OCI-LY3 (cell line): ENCODE data around the gene OBSL1.

Source experiments
- H2AFZ ChIP-seq: fragments of 200-600, 300-600 bp; shearing (Covaris generic); 2 replicates; pipeline ENCODE4 v1.6.0; 2014; ENCODE audit warnings: antibody characterized with exemption, low read depth, low read length
- H3K27ac ChIP-seq: fragments of 200-600, 300-600 bp; sonication (generic); 2 replicates; pipeline ENCODE4 v1.5.1; 2014; ENCODE audit warnings: mild to moderate bottlenecking, low read length, moderate library complexity, mixed read lengths
- H3K27me3 ChIP-seq: fragments of 200-600, 300-600 bp; sonication (generic); 2 replicates; pipeline ENCODE4 v1.6.1; 2014; ENCODE audit warnings: low read depth, low read length, mixed read lengths
- H3K36me3 ChIP-seq: fragments of 200-600, 300-600 bp; sonication (generic); replicated peaks from 2 replicates; pipeline ENCODE3; 2014; ENCODE audit warnings: low read depth, low read length, mixed read lengths
- H3K4me1 ChIP-seq: fragments of 300-600, 200-600 bp; sonication (generic); 2 replicates; pipeline ENCODE4 v1.6.1; 2014; ENCODE audit warnings: low read length, mixed read lengths
- H3K4me2 ChIP-seq: fragments of 200-600, 300-600 bp; sonication (generic); 2 replicates; pipeline ENCODE4 v1.6.1; 2014; ENCODE audit warnings: low read length, mixed read lengths
- H3K4me3 ChIP-seq: fragments of 300-600, 200-600 bp; sonication (generic); 2 replicates; pipeline ENCODE4 v1.5.1; 2014; ENCODE audit warnings: antibody characterized with exemption, mild to moderate bottlenecking, low read length, moderate library complexity
- H3K79me2 ChIP-seq: fragments of 300-600, 200-600 bp; shearing (Covaris generic); 2 replicates; pipeline ENCODE4 v1.6.1; 2014; ENCODE audit warnings: mild to moderate bottlenecking, low read length, mixed read lengths
- H3K9ac ChIP-seq: fragments of 300-600, 200-600 bp; shearing (Covaris generic); 2 replicates; pipeline ENCODE4 v1.6.0; 2014; ENCODE audit warnings: mild to moderate bottlenecking, low read length, moderate library complexity
- H3K9me3 ChIP-seq: fragments of 200-600, 300-600 bp; shearing (Covaris generic); 2 replicates; pipeline ENCODE4 v1.6.1; 2014; ENCODE audit warnings: low read length, mixed read lengths; ENCODE audit not compliant: insufficient read depth
- H4K20me1 ChIP-seq: fragments of 200-600, 300-600 bp; sonication (generic); 2 replicates; pipeline ENCODE4 v1.6.1; 2016; ENCODE audit warnings: low read length, mixed read lengths; ENCODE audit not compliant: insufficient read depth
- EZH2phosphoT487 ChIP-seq: fragments of 200-600 bp; shearing (Covaris generic); IDR thresholded peaks from 2 replicates; pipeline ENCODE4 v1.6.1; 2018; ENCODE audit warnings: antibody characterized with exemption, mixed run types, low read depth
- TF ChIP-seq, protein P1 (sequence below): fragments of 200-600, 300-600 bp; sonication (generic); IDR thresholded peaks from 2 replicates; pipeline ENCODE4 v1.5.1; 2014; ENCODE audit warnings: antibody characterized with exemption, low read length, low read depth

OBSL1 gene

DNA sequence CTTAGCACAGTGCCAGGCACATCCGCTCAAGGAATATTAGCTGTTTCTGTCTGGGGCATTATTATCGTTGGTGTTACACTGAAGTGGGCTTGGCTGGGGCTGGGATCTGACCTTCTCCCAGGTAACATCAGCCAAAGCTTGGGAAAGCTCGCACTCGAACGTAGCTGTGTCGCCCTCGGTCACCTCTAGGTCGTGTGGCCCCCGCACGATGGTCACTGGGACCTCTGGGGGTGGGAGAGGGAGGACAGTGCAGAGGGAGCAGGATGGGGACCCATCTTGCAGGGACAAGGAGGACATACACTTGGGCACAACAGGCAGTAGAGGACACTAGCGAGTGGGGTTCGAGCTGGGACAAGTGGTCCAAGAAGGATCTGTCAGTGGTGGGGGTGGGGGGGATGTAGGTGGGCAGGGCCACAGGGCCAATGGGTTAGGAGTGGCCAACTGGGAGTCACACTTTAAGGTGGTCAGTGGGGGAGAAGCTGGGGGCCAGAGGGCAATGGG is 17.8 kb downstream of the OBSL1 start:
- TF ChIP-seq EZH2phosphoT487, result no peak
- TF ChIP-seq, protein P1, sequence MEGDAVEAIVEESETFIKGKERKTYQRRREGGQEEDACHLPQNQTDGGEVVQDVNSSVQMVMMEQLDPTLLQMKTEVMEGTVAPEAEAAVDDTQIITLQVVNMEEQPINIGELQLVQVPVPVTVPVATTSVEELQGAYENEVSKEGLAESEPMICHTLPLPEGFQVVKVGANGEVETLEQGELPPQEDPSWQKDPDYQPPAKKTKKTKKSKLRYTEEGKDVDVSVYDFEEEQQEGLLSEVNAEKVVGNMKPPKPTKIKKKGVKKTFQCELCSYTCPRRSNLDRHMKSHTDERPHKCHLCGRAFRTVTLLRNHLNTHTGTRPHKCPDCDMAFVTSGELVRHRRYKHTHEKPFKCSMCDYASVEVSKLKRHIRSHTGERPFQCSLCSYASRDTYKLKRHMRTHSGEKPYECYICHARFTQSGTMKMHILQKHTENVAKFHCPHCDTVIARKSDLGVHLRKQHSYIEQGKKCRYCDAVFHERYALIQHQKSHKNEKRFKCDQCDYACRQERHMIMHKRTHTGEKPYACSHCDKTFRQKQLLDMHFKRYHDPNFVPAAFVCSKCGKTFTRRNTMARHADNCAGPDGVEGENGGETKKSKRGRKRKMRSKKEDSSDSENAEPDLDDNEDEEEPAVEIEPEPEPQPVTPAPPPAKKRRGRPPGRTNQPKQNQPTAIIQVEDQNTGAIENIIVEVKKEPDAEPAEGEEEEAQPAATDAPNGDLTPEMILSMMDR, result no peak
- no peak overlapping the region for H2AFZ ChIP-seq
- no peaks in the 10 kb centered on the region for H3K36me3 ChIP-seq
- H3K9ac ChIP-seq, result no peak overlapping the region
- H3K4me1 ChIP-seq, result no peaks in the 10 kb centered on the region
- H3K27me3 ChIP-seq, result no peaks in the 10 kb centered on the region
- no peak overlapping the region for H3K4me3 ChIP-seq
- H3K4me2 ChIP-seq, result no peak overlapping the region
- H3K27ac ChIP-seq, result no peak overlapping the region
- no peaks in the 10 kb centered on the region for H3K79me2 ChIP-seq
- H4K20me1 ChIP-seq, result no peaks in the 10 kb centered on the region
- no peaks in the 10 kb centered on the region for H3K9me3 ChIP-seq

GRCh38 chr2:219553168-219553417 is 18.2 kb downstream of the OBSL1 start:
- Histone ChIP-seq H3K36me3 (no peaks in the 10 kb centered on the region), H2AFZ (no peak overlapping the region), H3K9me3 (no peaks in the 10 kb centered on the region), H3K4me2 (no peak overlapping the region), H3K4me1 (no peaks in the 10 kb centered on the region), H4K20me1 (no peaks in the 10 kb centered on the region), H3K27ac (no peak overlapping the region), H3K9ac (no peak overlapping the region), H3K4me3 (no peak overlapping the region), H3K27me3 (no peaks in the 10 kb centered on the region), H3K79me2 (no peaks in the 10 kb centered on the region)
- TF ChIP-seq, protein P1, result no peak
- no peak for TF ChIP-seq EZH2phosphoT487

DNA sequence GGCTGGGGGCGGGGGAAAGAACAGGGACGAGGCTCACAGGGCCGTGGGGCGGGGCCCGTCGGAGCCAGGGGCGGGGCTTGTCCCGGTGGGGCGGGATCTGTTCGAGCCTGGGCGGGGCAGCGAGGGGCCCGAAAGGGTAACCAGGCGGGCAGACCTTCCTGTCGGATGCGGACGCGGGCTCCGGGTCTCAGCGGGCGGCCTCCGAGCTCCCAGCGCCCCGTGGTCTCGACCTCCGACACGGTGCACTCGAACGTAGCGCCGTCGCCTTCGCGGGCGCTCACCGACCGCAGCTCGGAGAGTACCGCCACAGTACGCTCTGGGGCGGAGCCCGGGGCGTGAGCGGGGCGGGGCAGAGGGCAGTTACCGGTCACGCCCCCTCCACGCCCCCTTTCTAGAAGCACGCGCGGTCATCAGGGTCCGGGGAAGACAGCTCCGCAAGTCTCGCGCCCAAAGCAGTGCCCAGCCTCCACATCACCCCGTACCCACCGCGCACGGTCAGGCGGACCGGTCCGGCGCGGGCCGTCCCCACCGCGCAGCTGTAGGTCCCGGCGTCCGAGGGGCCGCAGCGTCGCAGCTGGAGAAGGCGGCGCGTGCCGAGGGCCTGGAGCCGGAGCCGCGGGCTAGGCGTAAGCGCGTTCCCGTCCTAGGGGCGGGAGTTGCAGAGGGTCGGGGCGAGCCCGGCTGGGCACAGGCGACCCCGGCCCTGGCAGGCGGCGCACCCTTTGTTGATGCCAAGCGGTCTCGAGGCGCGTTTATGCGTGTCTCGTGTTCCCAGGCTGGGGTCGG is 18.8 kb downstream of the OBSL1 start:
- no peaks in the 10 kb centered on the region for H3K36me3 ChIP-seq
- TF ChIP-seq, protein P1, result no peak
- TF ChIP-seq EZH2phosphoT487, result no peak
- H3K9ac ChIP-seq, result no peak overlapping the region
- H2AFZ ChIP-seq, result no peak overlapping the region
- H3K4me2 ChIP-seq, result no peak overlapping the region
- no peaks in the 10 kb centered on the region for H4K20me1 ChIP-seq
- H3K27ac ChIP-seq, result no peak overlapping the region
- no peaks in the 10 kb centered on the region for H3K27me3 ChIP-seq
- no peaks in the 10 kb centered on the region for H3K79me2 ChIP-seq
- no peaks in the 10 kb centered on the region for H3K4me1 ChIP-seq
- H3K9me3 ChIP-seq, result no peaks in the 10 kb centered on the region
- H3K4me3 ChIP-seq, result no peak overlapping the region

DNA sequence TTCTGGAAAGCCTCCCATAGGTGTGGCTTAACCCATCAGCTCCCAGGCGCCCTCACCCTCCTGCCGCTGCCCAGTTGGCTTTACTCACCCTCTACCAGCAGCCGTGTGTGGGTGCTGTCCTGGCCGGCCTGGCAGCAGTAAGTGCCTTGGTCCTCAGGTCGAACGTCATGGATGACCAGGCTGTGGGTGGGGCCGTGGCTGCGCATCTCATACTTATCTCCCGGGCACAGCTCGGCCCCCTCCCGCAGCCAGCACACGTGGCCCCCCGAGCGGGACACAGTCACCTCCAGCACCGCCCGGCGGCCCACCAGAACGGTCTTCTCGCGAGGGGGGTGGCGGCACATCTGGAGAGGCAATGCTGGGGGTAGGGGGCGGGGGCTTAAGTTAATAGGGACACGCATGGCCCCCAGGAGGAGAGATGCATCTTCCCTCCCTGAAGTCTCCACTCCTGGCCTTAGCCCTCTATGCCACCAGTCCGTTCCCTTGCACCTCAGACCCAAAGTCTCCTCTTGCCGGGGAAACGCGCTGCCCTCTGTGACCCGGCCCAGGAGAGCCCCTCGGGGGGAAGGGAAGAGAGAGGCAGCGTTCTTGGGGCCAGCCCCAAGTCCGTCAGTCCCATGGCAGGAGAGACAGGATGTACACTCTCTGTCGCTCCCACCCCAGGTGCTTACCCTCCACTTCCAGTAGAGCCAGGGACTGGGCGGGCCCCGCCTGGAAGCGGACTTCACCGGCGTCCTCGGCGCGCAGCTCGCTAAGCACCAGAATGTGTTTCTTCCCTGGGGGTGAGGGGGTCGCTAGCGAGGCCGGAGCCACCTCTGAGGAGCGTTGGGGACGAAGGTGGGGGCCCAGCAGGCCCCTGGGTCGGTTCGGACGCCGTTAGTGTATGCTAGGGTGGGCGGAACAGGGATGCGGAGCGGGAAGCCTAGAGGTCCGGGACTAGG is 19.6 kb downstream of the OBSL1 start:
- TF ChIP-seq, protein P1, result no peak
- TF ChIP-seq EZH2phosphoT487, result no peak
- Histone ChIP-seq H3K4me1 (no peaks in the 10 kb centered on the region), H3K27me3 (no peaks in the 10 kb centered on the region), H2AFZ (no peak overlapping the region), H3K9me3 (no peaks in the 10 kb centered on the region), H3K4me2 (no peak overlapping the region), H3K79me2 (no peaks in the 10 kb centered on the region), H3K27ac (no peak overlapping the region), H3K36me3 (no peaks in the 10 kb centered on the region), H3K9ac (no peak overlapping the region), H3K4me3 (no peak overlapping the region), H4K20me1 (no peaks in the 10 kb centered on the region)
